NCI-H774 (cell line): ENCODE results near the gene PXMP2.
"Not testable (repeated sequence)": the region's sequence is repeated elsewhere in the genome, so short reads cannot be mapped to it uniquely, and the experiment has no call there.

ENCODE experiments used
- DNase-seq: peaks from one replicate; lab custom pipeline; 2025; lab: John Stamatoyannopoulos, UW

PXMP2 gene

DNA sequence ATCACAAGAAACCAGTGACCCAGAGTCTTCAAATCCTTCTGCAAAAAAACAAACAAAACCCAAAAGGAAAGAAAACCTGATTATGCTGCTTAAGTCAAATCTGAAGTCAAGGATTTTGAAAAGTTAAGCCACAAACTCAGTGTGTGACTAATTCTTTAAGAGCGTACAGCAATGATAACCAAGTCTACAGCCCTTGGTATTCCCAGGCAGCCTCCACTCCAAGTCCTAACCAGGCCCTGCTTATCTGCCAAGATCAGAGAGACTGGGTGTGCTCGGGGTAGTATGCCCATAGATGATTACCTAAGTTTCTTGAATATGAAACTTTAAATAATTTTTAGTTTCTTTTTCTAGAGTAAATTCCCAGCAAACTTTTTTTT, 36.4 kb downstream of the PXMP2 start:
- no peak for DNase-seq

GRCh38 chr12:132724506-132725241, 37.3 kb downstream of the PXMP2 start:
- no peak for DNase-seq

GRCh38 chr12:132726386-132726785, 39.0 kb downstream of the PXMP2 start:
- DNase-seq = no peak

DNA sequence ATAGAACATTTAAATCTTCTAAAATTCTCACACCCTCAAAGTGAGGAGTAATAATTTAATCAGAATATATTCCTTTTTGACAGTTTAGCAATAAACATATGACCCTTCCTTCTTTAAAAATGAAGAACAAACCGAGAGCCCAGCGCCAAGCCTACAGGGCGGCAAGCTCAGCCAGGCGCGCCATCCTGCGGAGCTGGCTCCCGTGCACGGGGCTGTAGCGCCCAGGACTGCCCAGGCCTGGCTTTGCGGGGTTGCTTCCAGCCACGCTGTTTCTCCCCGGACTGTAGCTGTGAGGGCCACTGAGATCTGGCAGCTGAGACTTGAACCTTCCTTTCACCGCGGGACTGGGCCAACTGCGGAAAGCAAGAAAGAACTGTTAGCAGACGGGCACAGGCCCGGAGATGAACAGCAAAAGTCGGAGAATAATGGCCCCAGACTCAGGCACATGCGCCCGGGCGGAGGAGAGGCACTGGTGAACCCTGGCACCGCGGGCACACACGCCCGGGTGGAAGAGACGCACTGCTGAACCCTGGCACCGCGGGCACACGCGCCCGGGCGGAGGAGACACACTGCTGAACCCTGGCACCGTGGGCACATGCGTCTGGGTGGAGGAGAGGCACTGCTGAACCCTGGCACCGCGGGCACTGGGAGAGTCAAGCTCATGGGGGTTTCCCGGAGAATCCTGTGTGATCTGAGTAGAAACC, 39.9 kb downstream of the PXMP2 start:
- DNase-seq = no peak

GRCh38 chr12:132728502-132728901, 41.1 kb downstream of the PXMP2 start:
- no peak for DNase-seq

DNA sequence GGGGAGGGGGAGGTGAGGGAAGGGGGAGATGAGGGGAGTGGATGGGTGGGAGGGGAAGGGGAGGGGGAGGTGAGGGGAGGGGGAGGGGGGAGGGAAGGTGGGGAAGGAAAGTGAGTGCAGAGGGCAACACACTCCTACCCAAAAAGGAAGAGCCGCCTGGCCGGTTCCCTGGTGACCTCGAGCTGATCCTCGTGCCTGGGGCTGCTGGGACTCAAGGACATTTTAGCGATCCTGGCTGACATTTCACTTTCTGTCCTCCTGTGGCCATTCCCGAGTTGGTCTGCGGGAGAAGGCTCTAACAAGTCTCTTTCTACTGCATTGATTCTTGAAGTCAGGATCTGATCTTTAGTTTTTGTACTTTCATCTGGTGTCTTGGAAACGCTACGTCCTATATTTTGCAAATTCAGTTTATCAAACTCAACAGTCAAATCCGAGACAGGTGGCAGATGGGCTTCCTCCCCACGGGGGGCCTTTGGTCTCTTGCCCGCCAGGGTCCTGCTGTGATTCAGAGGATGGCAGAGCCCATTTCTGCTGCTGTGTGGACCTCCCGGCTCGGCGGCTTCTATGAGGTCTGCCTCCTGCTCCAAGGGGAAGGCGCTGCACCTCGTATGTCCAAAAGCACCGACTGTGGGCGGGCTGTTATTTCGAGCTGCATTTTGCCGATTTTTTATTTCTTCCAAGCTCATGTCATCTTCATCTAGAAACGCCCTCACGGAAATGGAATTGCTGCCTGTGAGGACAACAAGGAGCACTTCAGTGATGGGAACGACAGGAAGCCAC, 42.3 kb downstream of the PXMP2 start:
- no peak for DNase-seq

DNA sequence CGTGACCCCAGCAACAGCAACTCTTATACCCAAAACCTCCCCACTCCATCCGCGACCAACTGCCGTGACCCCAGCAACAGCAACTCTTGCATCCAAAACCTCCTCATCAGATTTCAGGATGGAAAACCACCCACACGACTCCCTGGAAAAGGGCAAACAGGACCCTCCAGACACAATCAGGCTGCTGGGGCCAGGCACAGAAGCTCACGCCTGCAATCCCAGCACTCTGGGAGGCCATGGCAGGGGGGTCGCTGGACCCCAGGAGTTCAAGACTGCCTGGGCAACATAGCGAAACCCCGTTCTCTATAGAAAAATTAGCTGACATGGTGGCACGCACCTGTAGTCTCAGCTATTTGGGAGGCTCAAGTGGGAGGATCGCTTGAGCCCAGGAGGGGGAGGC, 43.0 kb downstream of the PXMP2 start:
- DNase-seq = no peak

GRCh38 chr12:132731574-132731973, 44.2 kb downstream of the PXMP2 start:
- no peak for DNase-seq

- DNase-seq = no peak
Observed at GRCh38 chr12:132734206-132734605, 46.8 kb downstream of the PXMP2 start.

GRCh38 chr12:132735496-132735895, 48.1 kb downstream of the PXMP2 start:
- DNase-seq = no peak

DNA sequence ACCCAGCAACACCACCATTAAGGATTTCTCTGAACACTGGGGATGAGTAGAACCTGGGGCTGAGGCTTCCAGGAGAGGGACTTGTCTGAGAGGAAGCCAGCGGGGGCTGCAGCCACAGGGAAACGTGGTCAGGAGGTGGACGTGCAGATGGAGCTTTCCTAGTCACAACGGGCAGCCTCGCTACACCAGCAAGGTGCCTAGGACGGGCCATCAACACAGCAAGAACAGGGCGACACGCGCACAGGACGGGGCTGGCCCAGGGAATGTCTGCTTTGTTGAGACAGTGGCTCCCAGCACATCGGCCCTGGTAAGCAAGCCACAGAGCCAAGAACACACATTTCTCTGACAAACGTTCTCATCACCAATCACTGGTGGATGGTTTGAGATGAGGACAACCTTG, 49.0 kb downstream of the PXMP2 start:
- DNase-seq = no peak

DNA sequence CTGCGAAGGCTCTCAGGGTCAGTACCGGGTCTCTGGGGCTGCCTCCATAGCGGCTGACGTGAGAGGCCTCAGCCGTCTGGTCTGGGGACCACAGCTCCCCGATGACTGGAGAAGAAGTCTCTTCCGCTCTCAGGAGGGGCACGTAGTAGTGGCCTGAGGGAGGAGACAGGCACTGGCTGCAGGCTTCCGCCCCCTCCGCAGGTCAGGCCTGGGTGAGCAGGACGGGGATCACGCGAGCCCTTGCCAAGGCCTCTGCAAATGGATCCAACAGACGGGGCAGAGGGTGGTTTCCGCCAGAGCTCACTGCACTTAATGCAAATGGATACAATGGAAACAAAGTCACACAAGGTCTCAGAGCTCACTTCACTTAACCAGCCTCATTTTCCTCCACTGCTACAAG, 49.5 kb downstream of the PXMP2 start:
- no peak for DNase-seq

GRCh38 chr12:132739600-132740312, 52.4 kb downstream of the PXMP2 start:
- no peak for DNase-seq

DNA sequence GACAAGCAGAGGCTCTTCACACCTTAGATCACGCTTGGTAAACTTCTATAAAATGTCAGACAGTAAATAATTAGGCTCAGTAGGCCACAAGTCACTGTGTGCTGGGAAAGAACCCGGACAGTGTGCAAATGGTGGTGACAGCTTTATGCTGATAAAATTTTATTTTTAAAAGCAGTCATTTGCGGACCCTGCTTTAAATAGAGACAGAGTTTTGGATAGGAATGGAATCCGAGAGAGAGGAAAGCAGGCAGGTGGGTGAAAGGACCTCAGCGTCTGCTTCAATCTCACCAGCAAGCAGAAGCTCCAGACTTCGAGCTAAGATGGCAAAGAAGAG, 52.9 kb downstream of the PXMP2 start:
- no peak for DNase-seq

DNA sequence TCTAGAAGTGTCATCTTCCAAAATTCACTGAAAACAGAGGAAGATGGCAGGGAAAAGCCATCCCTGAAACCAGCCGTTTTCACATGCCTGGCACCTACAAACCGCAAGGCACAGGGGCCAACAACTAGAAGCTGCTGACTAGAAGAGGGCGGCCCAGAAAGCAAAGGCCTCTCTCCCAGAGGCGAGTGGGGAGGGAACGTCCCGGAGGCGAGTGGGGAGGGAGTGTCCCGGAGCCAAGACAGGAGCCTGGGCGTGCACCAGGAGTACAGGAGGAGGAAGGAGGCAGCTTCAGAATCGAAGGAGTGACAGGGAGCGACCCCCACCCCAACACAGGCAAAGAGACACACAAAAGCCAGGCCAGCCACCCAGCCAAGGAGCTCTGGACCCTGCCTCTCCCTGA, 53.3 kb downstream of the PXMP2 start:
- no peak for DNase-seq

DNA sequence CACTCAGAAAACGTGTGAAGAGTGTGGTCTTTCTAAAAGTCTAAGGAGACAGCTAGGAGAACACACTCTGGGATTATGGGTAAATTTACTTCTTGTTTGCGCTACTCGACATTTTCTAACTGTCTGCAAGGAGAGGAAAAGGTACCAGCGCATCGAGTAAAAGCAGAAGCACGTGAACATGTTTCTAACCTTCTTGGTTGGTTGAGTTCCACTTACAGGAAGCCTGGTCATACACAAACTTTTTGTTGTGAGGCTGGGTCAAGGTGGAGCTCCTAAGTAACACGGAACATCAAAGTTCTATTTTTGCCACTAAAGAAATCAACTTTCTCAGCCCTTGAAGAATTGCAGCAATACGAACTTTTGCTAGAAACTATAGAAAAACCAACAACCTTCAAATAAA, 54.2 kb downstream of the PXMP2 start:
- DNase-seq = no peak

DNA sequence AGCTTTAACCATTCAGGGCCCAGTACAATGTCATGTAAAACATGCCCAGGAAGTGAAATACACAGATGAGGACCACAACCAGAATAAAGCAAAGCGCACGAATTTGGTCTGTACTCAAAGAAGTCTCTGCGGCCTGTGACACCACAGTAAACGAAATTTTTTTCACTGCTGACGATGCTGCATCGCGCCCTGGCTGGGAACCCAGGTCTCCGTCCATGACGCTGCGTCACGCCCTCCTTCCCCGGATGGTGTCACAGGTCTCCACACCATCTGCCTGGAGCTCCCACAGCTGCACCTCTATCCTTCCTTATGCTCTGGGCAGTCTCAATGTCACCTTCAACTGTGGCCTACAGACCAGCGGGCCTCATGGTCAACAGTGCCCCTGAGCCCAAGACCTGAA, 56.4 kb downstream of the PXMP2 start:
- no peak for DNase-seq

- DNase-seq = no peak
Observed at GRCh38 chr12:132746613-132747012, 59.2 kb downstream of the PXMP2 start.

DNA sequence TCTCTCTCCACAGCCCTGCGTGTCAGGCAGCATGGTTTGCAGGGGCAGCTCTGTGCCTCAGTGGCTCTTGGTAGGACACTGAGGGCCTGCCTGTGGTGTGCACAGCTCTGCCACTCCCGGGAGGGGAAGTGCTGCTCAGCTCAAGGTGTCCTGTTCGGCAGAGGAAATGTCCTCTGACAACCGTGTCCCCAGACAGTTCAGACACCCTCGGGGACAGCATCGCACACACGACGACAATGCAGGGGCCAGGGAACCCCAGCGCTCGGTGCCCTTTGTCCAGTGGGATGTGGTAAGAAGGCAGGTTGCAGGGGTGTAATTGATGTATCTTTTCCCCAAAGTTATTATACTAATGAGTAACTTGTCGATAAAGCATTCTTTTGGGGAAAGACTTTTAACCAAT, 60.0 kb downstream of the PXMP2 start:
- DNase-seq = no peak

DNA sequence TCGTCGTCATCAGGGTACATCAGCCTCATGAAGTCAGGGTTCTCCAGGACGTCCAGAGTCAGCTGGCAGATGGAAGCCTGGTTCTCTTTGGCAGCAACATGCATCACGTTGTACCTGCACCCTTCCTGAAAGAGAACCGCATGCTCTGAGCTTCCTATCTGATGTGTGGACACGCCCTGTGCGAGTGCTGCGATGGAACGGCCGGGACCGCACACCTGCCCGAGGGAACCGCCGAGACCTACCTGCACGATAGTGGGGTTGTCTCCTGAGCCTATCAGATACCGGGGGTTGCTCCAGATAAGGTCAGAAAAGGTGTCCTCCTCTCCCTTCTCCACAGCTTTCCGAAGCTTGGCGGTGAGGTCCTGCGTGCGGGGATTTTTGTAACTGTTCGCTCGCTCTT, 60.5 kb downstream of the PXMP2 start:
- DNase-seq = no peak

DNA sequence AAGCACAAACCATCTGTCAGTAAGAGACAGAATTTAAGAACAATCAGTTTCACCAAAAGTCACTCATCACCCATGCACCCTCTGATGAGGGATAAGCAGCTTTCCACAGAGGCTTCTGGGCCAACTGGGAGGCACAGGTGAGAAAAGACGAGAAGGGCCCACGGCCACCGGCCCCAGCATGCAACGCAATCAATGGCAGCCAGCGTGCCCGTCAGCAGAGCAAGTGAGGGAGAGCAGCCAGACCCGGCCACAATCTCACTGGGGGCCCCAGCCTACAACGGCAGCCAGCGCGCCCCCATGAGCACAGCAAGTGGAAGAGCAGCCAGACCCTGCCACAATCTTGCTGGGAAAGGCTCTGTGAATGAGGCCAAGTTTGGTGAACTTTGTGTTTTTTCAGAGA, 60.9 kb downstream of the PXMP2 start:
- DNase-seq = no peak

DNA sequence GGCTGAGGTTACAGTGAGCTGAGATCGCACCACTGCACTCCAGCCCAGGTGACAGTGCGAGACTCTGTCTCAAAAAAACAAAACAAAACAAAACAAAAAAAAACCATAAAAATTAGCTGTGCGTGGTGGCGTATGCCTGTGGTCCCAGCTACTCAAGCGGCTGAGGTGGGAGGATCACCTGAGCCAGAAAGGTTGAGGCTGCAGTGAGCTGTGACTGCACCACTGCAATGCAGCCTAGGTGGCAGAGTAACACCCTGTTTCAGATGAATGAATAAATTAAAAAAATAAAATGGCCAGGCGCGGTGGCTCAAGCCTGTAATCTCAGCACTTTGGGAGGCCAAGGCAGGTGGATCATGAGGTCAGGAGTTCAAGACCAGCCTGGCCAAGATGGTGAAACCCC, 66.3 kb downstream of the PXMP2 start:
- DNase-seq = not testable (repeated sequence)
